ENCODE measurements around the gene SLCO2A1. TPM values are rescaled to one million over a fixed set of nuclear protein-coding genes. Genes with fewer than 3 reads are reported as not detected.

Gene SLCO2A1
- total RNA-seq, 1 donor from 2014 or later: 18.0 TPM

DNA sequence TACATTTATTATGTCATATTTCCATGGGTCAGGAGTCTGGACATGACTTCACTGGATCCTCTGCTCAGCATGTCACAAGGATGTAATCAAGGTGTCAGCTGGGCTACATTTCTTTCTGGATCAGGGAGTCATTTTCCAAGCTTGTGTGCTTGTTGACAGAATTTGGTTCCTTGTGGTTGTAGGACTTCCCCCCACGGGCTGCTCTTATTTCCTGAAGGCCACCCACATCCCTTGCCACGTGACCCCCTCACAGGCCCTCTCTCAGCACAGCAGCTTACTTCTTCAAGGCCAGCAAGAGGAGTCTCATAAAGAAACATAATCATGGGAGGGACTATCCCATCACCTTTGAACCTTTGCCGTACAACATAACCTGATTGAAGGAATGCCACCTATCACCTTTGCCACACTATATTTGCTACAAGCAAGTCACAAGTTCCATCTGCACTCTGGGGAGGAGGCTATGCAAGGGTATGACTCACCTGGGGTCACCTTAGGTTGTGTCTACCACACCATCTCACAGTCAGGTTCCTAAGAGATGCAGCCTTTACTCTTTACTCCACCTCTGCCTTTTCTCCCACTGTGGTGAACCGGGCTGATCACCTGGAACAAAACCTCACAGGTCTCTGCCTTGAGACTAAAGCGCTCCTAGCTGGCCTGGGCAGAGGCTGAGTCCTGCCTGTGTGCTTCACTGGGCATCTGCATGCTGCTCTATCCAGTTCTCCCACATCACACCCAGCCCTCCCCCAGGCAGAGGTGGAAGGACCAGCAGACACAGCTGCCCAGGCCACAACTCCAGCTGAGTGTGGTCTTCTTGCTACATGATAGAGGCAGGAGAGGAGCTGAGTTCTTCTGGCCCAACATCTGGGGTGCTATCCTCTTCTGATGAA, 147.5 kb downstream of the SLCO2A1 start:
- TF ChIP-seq, protein P1, sequence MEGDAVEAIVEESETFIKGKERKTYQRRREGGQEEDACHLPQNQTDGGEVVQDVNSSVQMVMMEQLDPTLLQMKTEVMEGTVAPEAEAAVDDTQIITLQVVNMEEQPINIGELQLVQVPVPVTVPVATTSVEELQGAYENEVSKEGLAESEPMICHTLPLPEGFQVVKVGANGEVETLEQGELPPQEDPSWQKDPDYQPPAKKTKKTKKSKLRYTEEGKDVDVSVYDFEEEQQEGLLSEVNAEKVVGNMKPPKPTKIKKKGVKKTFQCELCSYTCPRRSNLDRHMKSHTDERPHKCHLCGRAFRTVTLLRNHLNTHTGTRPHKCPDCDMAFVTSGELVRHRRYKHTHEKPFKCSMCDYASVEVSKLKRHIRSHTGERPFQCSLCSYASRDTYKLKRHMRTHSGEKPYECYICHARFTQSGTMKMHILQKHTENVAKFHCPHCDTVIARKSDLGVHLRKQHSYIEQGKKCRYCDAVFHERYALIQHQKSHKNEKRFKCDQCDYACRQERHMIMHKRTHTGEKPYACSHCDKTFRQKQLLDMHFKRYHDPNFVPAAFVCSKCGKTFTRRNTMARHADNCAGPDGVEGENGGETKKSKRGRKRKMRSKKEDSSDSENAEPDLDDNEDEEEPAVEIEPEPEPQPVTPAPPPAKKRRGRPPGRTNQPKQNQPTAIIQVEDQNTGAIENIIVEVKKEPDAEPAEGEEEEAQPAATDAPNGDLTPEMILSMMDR (IDR thresholded peaks at IDR 0.05; ENCODE audit: borderline replicate concordance): no peak
- Histone ChIP-seq H3K4me1 (peaks cover 26% of the 10 kb centered on the region), H3K9me3 (replicated peaks) (peaks cover 20% of the 10 kb centered on the region), H3K27me3 (ENCODE audit: low read depth) (no peaks in the 10 kb centered on the region), H3K4me3 (no peak overlapping the region), H3K27ac (replicated peaks) (no peak overlapping the region), H3K36me3 (peaks cover 5% of the 10 kb centered on the region)
- intact Hi-C loops (cut with micrococcal nuclease): no loop called here
- no peak for DNase-seq

DNA sequence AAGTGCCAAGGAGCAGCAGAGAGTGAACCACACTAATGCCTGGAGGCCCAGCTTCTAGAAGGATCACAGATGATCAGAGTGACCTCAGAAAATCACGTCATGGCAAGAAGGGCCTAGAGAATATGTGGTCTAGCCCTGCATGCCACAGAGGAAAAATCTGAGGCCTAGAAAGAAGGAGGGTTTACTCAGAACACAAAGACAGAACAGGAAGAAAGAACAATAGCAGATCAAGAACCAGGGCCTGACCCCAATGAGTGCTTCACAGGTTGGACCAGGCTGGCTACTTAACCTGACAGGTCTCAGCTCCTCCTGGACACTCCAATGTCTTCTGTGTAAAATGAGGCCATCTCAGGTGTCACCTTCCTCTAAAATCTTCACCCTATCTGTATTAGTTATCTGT, 148.2 kb downstream of the SLCO2A1 start:
- no peaks in the 10 kb centered on the region for H3K27me3 ChIP-seq (ENCODE audit: low read depth)
- peaks cover 20% of the 10 kb centered on the region for H3K9me3 ChIP-seq (replicated peaks)
- peaks cover 5% of the 10 kb centered on the region for H3K36me3 ChIP-seq
- H3K4me1 ChIP-seq: peaks cover 26% of the 10 kb centered on the region
- intact Hi-C loops (cut with micrococcal nuclease): no loop called here
- no peak overlapping the region for H3K27ac ChIP-seq (replicated peaks)
- no peak for DNase-seq
- TF ChIP-seq, protein P1 (IDR thresholded peaks at IDR 0.05; ENCODE audit: borderline replicate concordance): no peak
- no peak overlapping the region for H3K4me3 ChIP-seq

DNA sequence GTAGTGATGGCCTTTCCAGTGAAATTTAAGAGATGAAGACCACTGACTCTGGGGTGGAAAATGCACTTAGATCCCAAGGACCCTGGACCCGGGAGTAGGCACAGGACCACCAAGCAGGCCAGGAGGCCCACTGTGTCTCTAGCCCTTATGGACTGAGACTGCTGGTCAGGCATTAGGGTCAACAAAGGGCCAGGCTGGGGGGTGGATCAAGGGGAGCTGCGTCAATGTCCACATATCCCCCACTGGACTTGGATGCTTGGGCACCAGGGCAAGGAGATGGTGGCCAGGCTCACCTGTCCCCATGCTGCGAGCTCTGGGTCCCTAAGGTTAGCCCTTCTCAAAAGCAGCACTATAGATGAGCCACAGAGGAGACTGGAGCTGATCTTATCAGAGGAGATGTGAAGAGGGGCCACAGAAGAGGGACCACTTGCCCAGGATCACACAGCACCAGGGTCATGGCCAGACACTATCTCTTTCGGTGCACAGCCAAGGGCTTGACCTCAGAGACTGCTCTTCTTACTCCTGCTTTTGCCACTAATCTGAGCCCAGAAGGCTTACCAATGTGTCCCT, 148.8 kb downstream of the SLCO2A1 start:
- Histone ChIP-seq H3K27me3 (ENCODE audit: low read depth) (no peaks in the 10 kb centered on the region), H3K9me3 (replicated peaks) (peaks cover 20% of the 10 kb centered on the region), H3K4me1 (peaks cover 26% of the 10 kb centered on the region), H3K36me3 (peaks cover 5% of the 10 kb centered on the region), H3K27ac (replicated peaks) (no peak overlapping the region), H3K4me3 (no peak overlapping the region)
- intact Hi-C loops (cut with micrococcal nuclease): no loop called here
- TF ChIP-seq, protein P1 (IDR thresholded peaks at IDR 0.05; ENCODE audit: borderline replicate concordance): no peak
- DNase-seq: no peak

DNA sequence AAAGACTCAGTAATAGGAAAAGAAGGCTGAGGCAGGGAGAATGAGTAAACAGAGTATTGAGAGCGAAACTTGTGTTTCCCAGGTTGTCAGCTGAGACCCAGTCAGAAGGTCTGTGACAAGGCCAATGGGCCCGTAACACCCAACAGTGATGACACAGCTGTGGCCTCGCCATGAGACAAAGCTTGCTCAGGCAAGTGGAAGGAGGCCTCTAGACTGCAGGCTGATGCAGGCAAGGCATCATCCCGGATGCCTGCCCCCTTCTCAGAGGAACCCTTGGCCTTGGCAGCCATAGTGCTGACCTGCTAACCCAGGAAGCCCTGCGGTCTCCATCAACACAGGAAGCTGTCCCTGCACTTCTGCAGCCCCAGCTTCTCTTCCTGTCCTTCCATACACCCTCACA, 149.4 kb downstream of the SLCO2A1 start:
- Histone ChIP-seq H3K27me3 (ENCODE audit: low read depth) (no peaks in the 10 kb centered on the region), H3K27ac (replicated peaks) (no peak overlapping the region), H3K4me1 (peaks cover 26% of the 10 kb centered on the region), H3K9me3 (replicated peaks) (peaks cover 20% of the 10 kb centered on the region), H3K4me3 (no peak overlapping the region), H3K36me3 (peaks cover 5% of the 10 kb centered on the region)
- no peak for DNase-seq
- intact Hi-C loops (cut with micrococcal nuclease): no loop called here
- TF ChIP-seq, protein P1 (IDR thresholded peaks at IDR 0.05; ENCODE audit: borderline replicate concordance): no peak

DNA sequence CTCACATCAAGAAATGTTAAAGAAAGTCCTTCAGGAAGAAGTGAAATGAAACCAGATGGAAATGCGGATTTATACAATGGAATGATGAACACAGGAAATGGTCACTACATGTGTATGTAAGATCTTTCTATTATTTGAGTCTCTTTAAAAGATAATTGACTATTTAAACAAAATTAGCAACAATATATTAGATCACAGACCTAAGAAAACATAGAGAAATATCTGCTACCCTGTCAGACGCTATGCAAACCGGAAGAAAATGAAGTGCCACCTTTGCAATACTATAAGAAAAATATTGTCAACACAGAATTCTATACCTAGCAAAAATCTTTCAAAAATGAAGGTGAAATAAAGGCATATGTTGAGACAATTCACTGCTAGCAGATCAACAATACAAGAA, 151.2 kb downstream of the SLCO2A1 start:
- Histone ChIP-seq H3K4me3 (no peak overlapping the region), H3K9me3 (replicated peaks) (peaks cover 20% of the 10 kb centered on the region), H3K4me1 (peaks cover 19% of the 10 kb centered on the region), H3K36me3 (peaks cover 5% of the 10 kb centered on the region), H3K27ac (replicated peaks) (no peak overlapping the region), H3K27me3 (ENCODE audit: low read depth) (no peaks in the 10 kb centered on the region)
- TF ChIP-seq, protein P1 (IDR thresholded peaks at IDR 0.05; ENCODE audit: borderline replicate concordance): no peak
- DNase-seq: no peak
- intact Hi-C loops (cut with micrococcal nuclease): no loop called here

Other genes starting within 250 kb of the SLCO2A1 start
- gene SRPRB, start 224.1 kb downstream of the SLCO2A1 start, total RNA-seq: 26.0 TPM
- gene RAB6B, start 134.0 kb downstream of the SLCO2A1 start, total RNA-seq: 59.1 TPM
- gene RYK, start 220.9 kb upstream of the SLCO2A1 start, total RNA-seq: 32.3 TPM

All from left ventricle myocardium inferior (tissue), 1 donor.